Measurements from ENCODE around the gene CPXM2. TPM values are rescaled to one million over a fixed set of nuclear protein-coding genes. Genes with fewer than 3 reads are reported as not detected.

The CPXM2 gene
- total and polyA plus RNA-seq, 10 of the 15 experiments (the other 5 are each of a cell fraction or from before 2014, with no cell fraction given), result 0.08 to 1.1 (median 0.58) TPM

DNA sequence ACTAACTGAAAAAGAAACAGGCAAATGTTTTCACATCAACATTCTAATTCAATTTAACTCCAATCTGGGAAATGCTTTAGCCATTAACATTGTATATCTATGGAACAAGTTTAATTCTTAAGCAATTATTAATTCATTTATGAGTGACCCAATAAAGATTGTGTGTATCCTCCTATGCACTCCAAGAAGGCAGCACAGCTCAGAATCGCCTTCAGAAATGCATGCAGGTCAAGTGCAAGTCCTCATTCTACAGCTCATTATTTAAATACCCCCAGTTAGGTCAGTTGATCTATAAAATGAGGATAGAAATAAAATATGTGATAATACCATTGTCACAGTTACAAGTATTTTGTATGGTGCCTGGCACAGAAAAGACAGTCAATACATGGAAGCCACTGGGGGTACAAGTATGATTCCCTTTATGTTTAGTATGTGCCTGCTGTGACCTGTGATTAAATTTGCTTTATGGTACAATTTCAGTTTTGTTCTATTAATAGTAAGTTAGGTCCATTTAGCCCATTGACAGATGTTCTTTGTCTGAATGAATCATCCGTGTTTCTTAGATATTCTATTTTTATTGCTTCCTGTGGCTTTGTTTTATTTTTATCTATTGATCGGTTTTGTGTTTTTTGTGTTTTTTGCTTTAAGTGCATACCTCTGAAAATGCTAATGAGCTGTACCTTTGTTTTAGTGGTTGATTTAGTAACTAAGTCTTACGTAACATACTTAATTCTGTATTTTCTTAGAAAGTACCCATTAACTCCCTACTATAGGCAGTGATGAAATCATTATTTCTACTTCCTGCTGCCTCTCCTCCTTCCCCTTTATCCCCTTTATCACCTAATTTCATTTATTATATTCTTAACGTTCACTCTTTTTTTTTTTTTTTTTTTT lies 42.8 kb downstream of the CPXM2 start:
- Histone ChIP-seq H3K9ac (ENCODE audit: control insufficient read depth, insufficient read depth, low read length) (no peak overlapping the region), H3K27ac (ENCODE audit: control insufficient read depth, insufficient read depth) (peak overlapping the region; percentile 39; the same call in 1 of the 2 replicates), H3K27me3 (replicated peaks in 1 of 2; ENCODE audit: control insufficient read depth in 2 of 2, insufficient read depth in 2 of 2, low read length in 1 of 2) (no peaks in the 10 kb centered on the region), H3K4me2 (ENCODE audit: control insufficient read depth, insufficient read depth) (peak overlapping the region; percentile 35), H4K20me1 (ENCODE audit: control insufficient read depth, insufficient read depth) (no peaks in the 10 kb centered on the region), H3K4me3 (no peak overlapping the region), H3K4me1 (ENCODE audit: control insufficient read depth, insufficient read depth, low read length) (peaks cover 3% of the 10 kb centered on the region; the same call in 1 of the 2 replicates), H3K36me3 (ENCODE audit: control insufficient read depth in 2 of 2, insufficient read depth in 2 of 2, low read length in 1 of 2) (no peaks in the 10 kb centered on the region), H3K79me2 (ENCODE audit: control insufficient read depth, insufficient read depth, low read length) (no peaks in the 10 kb centered on the region), H3K9me3 (replicated peaks; ENCODE audit: control insufficient read depth, insufficient read depth, low read length) (peaks cover 2% of the 10 kb centered on the region; the same call in 2 of the 3 replicates), H2AFZ (ENCODE audit: control insufficient read depth, low read depth, low read length) (no peak overlapping the region)
- DNase-seq (ENCODE audit: low read depth, low spot score) (peak; percentile 63), FAIRE-seq (peak; percentile 69), ATAC-seq (peak; percentile 86)
- BruUV-seq (replicated peaks), result no TSS peak
- CTCF ChIA-PET, result interaction anchor here (0.6 to 1.5 kb wide), 10 partner anchors 9 to 48 kb away, joined by 3 to 6 read pairs (median 4); no protein-coding TSS in a partner anchor
- in situ Hi-C loops (cut with MboI) (loop anchor here (10.0 kb wide), 1 partner anchor 376 kb away; no protein-coding TSS in a partner anchor), intact Hi-C loops (cut with micrococcal nuclease; ENCODE audit: unreplicated experiment) (no loop called here)
- RAD21 ChIA-PET (ENCODE audit: unreplicated experiment), result interaction anchor here (0.9 to 7.6 kb wide), 4 partner anchors 9 to 450 kb away, joined by 3 to 77 read pairs (median 22); no protein-coding TSS in a partner anchor
- 2% methylated on average over 5 of the region's 5 CpGs for WGBS (ENCODE audit: insufficient coverage, insufficient replicate concordance, low lambda C conversion rate, missing lambda C conversion rate)
- SMC1A ChIA-PET (ENCODE audit: uncharacterized antibody, unreplicated experiment), result interaction anchor here (0.6 to 12.5 kb wide), 10 partner anchors 10 to 447 kb away, joined by 3 to 158 read pairs (median 4); no protein-coding TSS in a partner anchor
- POLR2A ChIA-PET, result interaction anchor here (0.7 to 3.8 kb wide), 5 partner anchors 10 to 704 kb away, joined by 3 to 32 read pairs (median 3); no protein-coding TSS in a partner anchor
- TF ChIP-seq GABPA (IDR thresholded peaks at IDR 0.05; ENCODE audit: low read depth) (0 out of 2 replicates have a peak, but pooled peaks have one; percentile 39), NFXL1 (IDR thresholded peaks at IDR 0.05; ENCODE audit: borderline replicate concordance) (no peak), STAT3 (IDR thresholded peaks at IDR 0.05; ENCODE audit: low read depth, low read length) (no peak), CREM (IDR thresholded peaks at IDR 0.05; ENCODE audit: low read depth) (peak; percentile 69), ESRRA (IDR thresholded peaks at IDR 0.05; ENCODE audit: low read length) (no peak), MTA3 (IDR thresholded peaks at IDR 0.05; ENCODE audit: borderline replicate concordance, low read length) (peak; percentile 69; the same call in 1 of the 2 replicates), GATAD2B (conservative IDR thresholded peaks at IDR 0.05; ENCODE audit: low read depth) (no peak), EGR1 (IDR thresholded peaks at IDR 0.05; ENCODE audit: borderline replicate concordance in 1 of 2, low read depth in 2 of 2, low read length in 2 of 2) (no peak), ZNF24 (IDR thresholded peaks at IDR 0.05) (peak; percentile 95), MEF2A (IDR thresholded peaks at IDR 0.05; ENCODE audit: insufficient read depth, low read depth, low read length) (peak; percentile 99), EP300 (IDR thresholded peaks at IDR 0.05; ENCODE audit: borderline replicate concordance in 1 of 2, control insufficient read depth in 1 of 2, low read depth in 2 of 2, low read length in 2 of 2) (peak; percentile 78 to 92), ZNF207 (IDR thresholded peaks at IDR 0.05; ENCODE audit: borderline replicate concordance) (no peak), CHD4 (IDR thresholded peaks at IDR 0.05) (no peak), MYC (IDR thresholded peaks at IDR 0.05; ENCODE audit: insufficient read depth, insufficient read length, insufficient replicate concordance, low read length, severe bottlenecking) (no peak)
- TF ChIP-seq, protein P1, sequence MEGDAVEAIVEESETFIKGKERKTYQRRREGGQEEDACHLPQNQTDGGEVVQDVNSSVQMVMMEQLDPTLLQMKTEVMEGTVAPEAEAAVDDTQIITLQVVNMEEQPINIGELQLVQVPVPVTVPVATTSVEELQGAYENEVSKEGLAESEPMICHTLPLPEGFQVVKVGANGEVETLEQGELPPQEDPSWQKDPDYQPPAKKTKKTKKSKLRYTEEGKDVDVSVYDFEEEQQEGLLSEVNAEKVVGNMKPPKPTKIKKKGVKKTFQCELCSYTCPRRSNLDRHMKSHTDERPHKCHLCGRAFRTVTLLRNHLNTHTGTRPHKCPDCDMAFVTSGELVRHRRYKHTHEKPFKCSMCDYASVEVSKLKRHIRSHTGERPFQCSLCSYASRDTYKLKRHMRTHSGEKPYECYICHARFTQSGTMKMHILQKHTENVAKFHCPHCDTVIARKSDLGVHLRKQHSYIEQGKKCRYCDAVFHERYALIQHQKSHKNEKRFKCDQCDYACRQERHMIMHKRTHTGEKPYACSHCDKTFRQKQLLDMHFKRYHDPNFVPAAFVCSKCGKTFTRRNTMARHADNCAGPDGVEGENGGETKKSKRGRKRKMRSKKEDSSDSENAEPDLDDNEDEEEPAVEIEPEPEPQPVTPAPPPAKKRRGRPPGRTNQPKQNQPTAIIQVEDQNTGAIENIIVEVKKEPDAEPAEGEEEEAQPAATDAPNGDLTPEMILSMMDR (IDR thresholded peaks at IDR 0.05 in 2 of 3, conservative IDR thresholded peaks at IDR 0.05 in 1 of 3; ENCODE audit: control insufficient read depth in 2 of 3, extremely low read depth in 1 of 3, insufficient read depth in 1 of 3, low read depth in 3 of 3, low read length in 3 of 3), result no peak
- TF ChIP-seq, protein P2, sequence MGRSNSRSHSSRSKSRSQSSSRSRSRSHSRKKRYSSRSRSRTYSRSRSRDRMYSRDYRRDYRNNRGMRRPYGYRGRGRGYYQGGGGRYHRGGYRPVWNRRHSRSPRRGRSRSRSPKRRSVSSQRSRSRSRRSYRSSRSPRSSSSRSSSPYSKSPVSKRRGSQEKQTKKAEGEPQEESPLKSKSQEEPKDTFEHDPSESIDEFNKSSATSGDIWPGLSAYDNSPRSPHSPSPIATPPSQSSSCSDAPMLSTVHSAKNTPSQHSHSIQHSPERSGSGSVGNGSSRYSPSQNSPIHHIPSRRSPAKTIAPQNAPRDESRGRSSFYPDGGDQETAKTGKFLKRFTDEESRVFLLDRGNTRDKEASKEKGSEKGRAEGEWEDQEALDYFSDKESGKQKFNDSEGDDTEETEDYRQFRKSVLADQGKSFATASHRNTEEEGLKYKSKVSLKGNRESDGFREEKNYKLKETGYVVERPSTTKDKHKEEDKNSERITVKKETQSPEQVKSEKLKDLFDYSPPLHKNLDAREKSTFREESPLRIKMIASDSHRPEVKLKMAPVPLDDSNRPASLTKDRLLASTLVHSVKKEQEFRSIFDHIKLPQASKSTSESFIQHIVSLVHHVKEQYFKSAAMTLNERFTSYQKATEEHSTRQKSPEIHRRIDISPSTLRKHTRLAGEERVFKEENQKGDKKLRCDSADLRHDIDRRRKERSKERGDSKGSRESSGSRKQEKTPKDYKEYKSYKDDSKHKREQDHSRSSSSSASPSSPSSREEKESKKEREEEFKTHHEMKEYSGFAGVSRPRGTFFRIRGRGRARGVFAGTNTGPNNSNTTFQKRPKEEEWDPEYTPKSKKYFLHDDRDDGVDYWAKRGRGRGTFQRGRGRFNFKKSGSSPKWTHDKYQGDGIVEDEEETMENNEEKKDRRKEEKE (IDR thresholded peaks at IDR 0.05), result no peak
